Stimulated activated naive B cell treated with anti-CD40 and anti-IgM and Interleukin-4, amounts not matched to agents 10 μg/mL and 1 μg/mL and 100 μg/mL, for 72 hours (primary cell): ENCODE measurements around the gene TEX14.
A peak's percentile ranks its signal among the peaks of the same experiment; 100 is the strongest.
"Not testable (repeated sequence)": the region's sequence is repeated elsewhere in the genome, so short reads cannot be mapped to it uniquely, and the experiment has no call there.

Experiments
- ATAC-seq, 2 donors: fragments of 150-1000 bp; cut with Tn5 transposase; replicated peaks; 2 replicates each; pipeline ENCODE4 v1.10.0; 2021; ENCODE audit warnings: moderate library complexity in 1 of 2
- DNase-seq: peaks from one replicate; pipeline ENCODE4 v3.0.0; 2021
- H3K27ac Mint-ChIP-seq: one replicate; pipeline ENCODE4 v1.8.0; 2022; ENCODE audit warnings: mild to moderate bottlenecking, mixed read lengths
- H3K27me3 Mint-ChIP-seq, 2 donors: one replicate each; pipeline ENCODE4 v1.8.0; 2022; ENCODE audit warnings: mixed read lengths in 2 of 2
- H3K36me3 Mint-ChIP-seq, 2 donors: one replicate each; pipeline ENCODE4 v1.8.0; 2022; ENCODE audit warnings: mixed read lengths in 2 of 2, mild to moderate bottlenecking in 1 of 2
- H3K4me1 Mint-ChIP-seq, 2 donors: one replicate each; pipeline ENCODE4 v1.8.0; 2022; ENCODE audit warnings: mixed read lengths in 2 of 2, mild to moderate bottlenecking in 1 of 2
- H3K4me3 Mint-ChIP-seq, 2 donors: one replicate each; pipeline ENCODE4 v1.8.0; 2022; ENCODE audit warnings: mild to moderate bottlenecking in 2 of 2, mixed read lengths in 2 of 2, moderate library complexity in 1 of 2
- H3K9me3 Mint-ChIP-seq, 2 donors: one replicate each; pipeline ENCODE4 v1.8.0; 2022; ENCODE audit warnings: mixed read lengths in 2 of 2, mild to moderate bottlenecking in 1 of 2

The TEX14 gene

GRCh38 chr17:58565389-58566311 lies 126.2 kb downstream of the TEX14 start:
- H3K36me3 Mint-ChIP-seq = no peaks in the 10 kb centered on the region
- H3K4me3 Mint-ChIP-seq = no peak overlapping the region
- no peaks in the 10 kb centered on the region for H3K27me3 Mint-ChIP-seq
- peaks cover 0 to 3% of the 10 kb centered on the region in 2 donors for H3K4me1 Mint-ChIP-seq
- no peak overlapping the region for H3K27ac Mint-ChIP-seq
- H3K9me3 Mint-ChIP-seq = no peaks in the 10 kb centered on the region
- peak in 1 of 2 donors; percentile 39 for ATAC-seq
- no peak for DNase-seq

GRCh38 chr17:58564971-58565370 lies 126.9 kb downstream of the TEX14 start:
- Mint-ChIP-seq H3K27ac (no peak overlapping the region), H3K4me3 (no peak overlapping the region), H3K9me3 (no peaks in the 10 kb centered on the region), H3K4me1 (peaks cover 0 to 3% of the 10 kb centered on the region in 2 donors), H3K27me3 (no peaks in the 10 kb centered on the region), H3K36me3 (no peaks in the 10 kb centered on the region)
- ATAC-seq = no peak
- DNase-seq = no peak

- Mint-ChIP-seq H3K4me3 (no peak overlapping the region), H3K9me3 (no peaks in the 10 kb centered on the region), H3K27me3 (no peaks in the 10 kb centered on the region), H3K27ac (no peak overlapping the region), H3K4me1 (peaks cover 0 to 3% of the 10 kb centered on the region in 2 donors), H3K36me3 (no peaks in the 10 kb centered on the region)
- ATAC-seq = no peak
- no peak for DNase-seq
These were observed 127.6 kb downstream of the TEX14 start for GRCh38 chr17:58564243-58564642.

DNA sequence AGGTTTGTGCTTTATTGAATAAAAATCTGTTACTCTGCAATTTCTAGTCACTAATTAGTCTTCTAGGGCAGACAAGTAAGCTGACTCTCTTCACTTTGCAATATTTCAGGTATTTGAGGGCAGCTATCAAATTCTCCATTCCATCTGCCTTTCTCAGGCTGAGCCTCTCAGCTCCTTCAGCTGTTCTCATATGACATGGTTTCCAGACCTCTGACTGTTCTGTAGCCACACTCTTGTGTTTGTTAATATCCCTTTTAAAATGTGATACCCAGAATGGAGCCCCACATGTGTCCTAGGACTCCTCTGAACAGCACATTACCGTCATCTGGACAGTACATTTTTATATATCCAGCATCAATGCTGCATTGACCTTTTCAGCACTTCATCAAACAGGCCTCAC lies 131.3 kb downstream of the TEX14 start:
- DNase-seq (no peak), ATAC-seq (no peak)
- no peak overlapping the region for H3K4me3 Mint-ChIP-seq
- H3K9me3 Mint-ChIP-seq = no peaks in the 10 kb centered on the region
- no peak overlapping the region for H3K27ac Mint-ChIP-seq
- H3K36me3 Mint-ChIP-seq = no peaks in the 10 kb centered on the region
- no peaks in the 10 kb centered on the region for H3K27me3 Mint-ChIP-seq
- H3K4me1 Mint-ChIP-seq = peaks cover 10 to 18% of the 10 kb centered on the region in 2 donors

DNA sequence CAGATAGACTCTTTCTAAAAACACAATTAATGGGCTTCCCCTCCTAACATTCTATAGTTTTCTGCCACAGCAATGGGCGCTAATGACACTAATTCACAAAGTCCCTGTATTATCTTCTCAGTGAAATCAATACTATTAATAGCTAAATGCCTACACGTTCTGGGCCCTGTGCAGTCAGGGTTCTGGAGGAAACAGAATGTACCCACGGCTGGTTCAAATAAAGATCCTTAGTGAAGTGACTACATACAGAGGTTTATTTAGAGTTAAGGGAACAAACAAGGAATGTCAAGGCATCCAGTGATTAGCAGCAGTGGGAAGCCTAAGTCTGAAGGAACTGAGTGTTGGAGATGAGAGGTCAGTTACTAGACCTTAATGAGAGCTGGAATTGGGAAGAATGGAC lies 133.9 kb downstream of the TEX14 start:
- DNase-seq (no peak), ATAC-seq (no peak)
- Mint-ChIP-seq H3K27me3 (no peaks in the 10 kb centered on the region), H3K36me3 (no peaks in the 10 kb centered on the region), H3K4me1 (peaks cover 10 to 18% of the 10 kb centered on the region in 2 donors), H3K9me3 (no peaks in the 10 kb centered on the region), H3K4me3 (no peak overlapping the region), H3K27ac (no peak overlapping the region)

DNA sequence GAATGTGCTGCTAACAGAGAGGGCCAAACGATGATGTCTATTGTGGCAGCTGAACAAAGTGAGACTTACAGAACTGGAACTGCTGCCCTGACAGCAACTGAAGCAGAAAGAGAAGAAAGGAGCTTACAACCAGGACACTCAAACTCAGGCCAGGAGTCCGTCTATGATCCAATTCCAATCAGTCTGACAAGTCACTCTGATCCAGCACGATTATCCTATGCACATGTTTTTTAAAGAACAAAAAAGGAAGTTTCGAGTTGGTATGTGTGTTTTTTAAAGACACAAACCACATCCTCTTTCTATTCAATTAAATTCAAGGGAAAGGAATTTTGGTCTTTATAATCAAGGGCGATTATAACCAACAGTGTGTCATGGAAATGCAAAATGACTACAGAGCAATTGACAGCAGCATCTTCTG lies 135.0 kb downstream of the TEX14 start:
- no peaks in the 10 kb centered on the region for H3K36me3 Mint-ChIP-seq
- H3K27me3 Mint-ChIP-seq = no peaks in the 10 kb centered on the region
- H3K4me3 Mint-ChIP-seq = peak overlapping the region; percentile 33 to 48
- peak overlapping the region; percentile 63 for H3K27ac Mint-ChIP-seq
- peak; percentile 68 to 83 for ATAC-seq
- H3K4me1 Mint-ChIP-seq = peaks cover 10 to 18% of the 10 kb centered on the region in 2 donors
- DNase-seq = no peak
- no peaks in the 10 kb centered on the region for H3K9me3 Mint-ChIP-seq

DNA sequence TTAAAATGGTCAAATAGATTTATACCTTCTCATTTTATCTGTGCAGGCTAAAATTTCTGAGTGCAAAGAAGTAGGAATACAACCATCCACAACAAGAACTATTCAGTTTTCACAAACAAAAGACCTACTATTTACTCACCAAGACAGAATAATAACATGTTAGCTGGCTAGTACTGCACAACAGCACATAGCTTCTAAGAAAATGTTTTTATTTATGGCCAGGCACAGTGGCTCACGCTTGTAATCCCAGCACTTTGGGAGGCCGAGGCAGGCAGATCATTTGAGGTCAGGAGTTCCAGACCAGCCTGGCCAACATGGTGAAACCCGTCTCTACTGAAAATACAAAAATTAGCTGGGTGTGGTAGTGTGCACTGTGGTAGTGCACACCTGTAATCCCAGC lies 136.7 kb downstream of the TEX14 start:
- H3K27ac Mint-ChIP-seq, ATAC-seq, H3K27me3 Mint-ChIP-seq, H3K36me3 Mint-ChIP-seq, H3K4me3 Mint-ChIP-seq, H3K9me3 Mint-ChIP-seq, DNase-seq: not testable (repeated sequence)
- H3K4me1 Mint-ChIP-seq = peaks cover 10 to 18% of the 10 kb centered on the region in 2 donors

- Mint-ChIP-seq H3K27me3 (peaks cover 6 to 22% of the 10 kb centered on the region in 2 donors), H3K27ac (no peak overlapping the region), H3K4me3 (no peak overlapping the region), H3K36me3 (no peaks in the 10 kb centered on the region), H3K4me1 (no peaks in the 10 kb centered on the region), H3K9me3 (no peaks in the 10 kb centered on the region)
- ATAC-seq (peak; percentile 69 to 70), DNase-seq (no peak)
These were observed 150.6 kb downstream of the TEX14 start for GRCh38 chr17:58541249-58541648.

DNA sequence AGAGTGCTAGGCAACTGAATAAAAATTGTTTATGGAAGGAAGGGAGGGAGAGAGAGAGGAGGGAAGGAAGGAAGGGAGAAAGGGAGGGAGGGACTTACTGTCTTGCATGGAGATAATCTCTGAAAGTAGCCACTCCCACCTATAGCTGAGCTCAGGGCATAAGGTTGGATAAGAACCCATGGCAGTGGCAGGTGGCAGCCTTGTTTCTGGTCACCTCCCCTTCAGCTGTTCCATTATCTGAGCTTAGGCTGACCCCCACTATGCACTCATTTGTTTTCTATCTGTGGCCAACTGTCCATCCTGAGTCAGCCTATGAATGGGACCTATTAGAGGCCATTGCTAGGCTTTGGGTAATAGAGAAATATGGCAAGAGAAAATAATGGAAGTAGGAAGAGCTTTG lies 152.1 kb downstream of the TEX14 start:
- no peak overlapping the region for H3K4me3 Mint-ChIP-seq
- no peak overlapping the region for H3K27ac Mint-ChIP-seq
- H3K36me3 Mint-ChIP-seq = no peaks in the 10 kb centered on the region
- no peaks in the 10 kb centered on the region for H3K9me3 Mint-ChIP-seq
- peaks cover 19 to 34% of the 10 kb centered on the region in 2 donors for H3K27me3 Mint-ChIP-seq
- H3K4me1 Mint-ChIP-seq = no peaks in the 10 kb centered on the region
- no peak for ATAC-seq
- no peak for DNase-seq

GRCh38 chr17:58538811-58539409 lies 152.9 kb downstream of the TEX14 start:
- Mint-ChIP-seq H3K9me3 (no peaks in the 10 kb centered on the region), H3K4me1 (no peaks in the 10 kb centered on the region), H3K27me3 (peaks cover 26 to 35% of the 10 kb centered on the region in 2 donors), H3K4me3 (no peak overlapping the region), H3K36me3 (no peaks in the 10 kb centered on the region), H3K27ac (no peak overlapping the region)
- DNase-seq (no peak), ATAC-seq (no peak)

- Mint-ChIP-seq H3K4me1 (peaks cover 3 to 6% of the 10 kb centered on the region in 2 donors), H3K27ac (no peak overlapping the region), H3K9me3 (no peaks in the 10 kb centered on the region), H3K27me3 (peaks cover 41 to 42% of the 10 kb centered on the region in 2 donors), H3K36me3 (no peaks in the 10 kb centered on the region), H3K4me3 (no peak overlapping the region)
- ATAC-seq (no peak), DNase-seq (no peak)
These were observed 154.6 kb downstream of the TEX14 start for GRCh38 chr17:58537266-58537665.

- DNase-seq (no peak), ATAC-seq (no peak)
- Mint-ChIP-seq H3K27me3 (peaks cover 43 to 44% of the 10 kb centered on the region in 2 donors), H3K4me1 (peaks cover 3 to 10% of the 10 kb centered on the region in 2 donors), H3K9me3 (no peaks in the 10 kb centered on the region), H3K27ac (no peak overlapping the region), H3K36me3 (no peaks in the 10 kb centered on the region), H3K4me3 (no peak overlapping the region)
These were observed 155.3 kb downstream of the TEX14 start for GRCh38 chr17:58536542-58536941.

DNA sequence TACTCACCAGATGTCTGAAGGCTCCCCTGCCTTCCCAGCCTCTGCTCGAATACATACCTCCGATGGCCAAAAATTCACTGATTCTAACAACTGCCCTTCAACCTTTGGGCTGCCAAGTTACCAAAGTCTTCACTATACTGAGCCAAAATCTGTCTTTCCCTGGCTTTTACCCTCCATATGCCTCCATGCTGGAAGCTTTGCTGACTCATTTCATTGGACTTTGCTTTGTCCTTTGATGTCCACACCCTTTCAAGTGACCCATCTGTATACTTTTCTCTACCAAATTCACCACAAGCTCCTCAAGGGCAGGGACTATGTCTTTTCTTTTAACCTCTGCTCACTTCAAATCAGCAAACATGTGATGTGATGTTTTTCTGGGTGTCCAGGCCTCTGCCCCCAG lies 156.4 kb downstream of the TEX14 start:
- ATAC-seq = no peak
- H3K36me3 Mint-ChIP-seq = no peaks in the 10 kb centered on the region
- H3K27ac Mint-ChIP-seq = no peak overlapping the region
- H3K27me3 Mint-ChIP-seq = peaks cover 43 to 44% of the 10 kb centered on the region in 2 donors
- no peak for DNase-seq
- no peak overlapping the region for H3K4me3 Mint-ChIP-seq
- peaks cover 3 to 10% of the 10 kb centered on the region in 2 donors for H3K4me1 Mint-ChIP-seq
- no peaks in the 10 kb centered on the region for H3K9me3 Mint-ChIP-seq

- no peaks in the 10 kb centered on the region for H3K9me3 Mint-ChIP-seq
- no peak overlapping the region for H3K4me3 Mint-ChIP-seq
- peaks cover 44% of the 10 kb centered on the region in 2 donors for H3K27me3 Mint-ChIP-seq
- ATAC-seq (no peak), DNase-seq (no peak)
- peaks cover 3 to 10% of the 10 kb centered on the region in 2 donors for H3K4me1 Mint-ChIP-seq
- no peak overlapping the region for H3K27ac Mint-ChIP-seq
- no peaks in the 10 kb centered on the region for H3K36me3 Mint-ChIP-seq
These were observed 156.9 kb downstream of the TEX14 start for GRCh38 chr17:58534901-58535421.

GRCh38 chr17:58534331-58534730 lies 157.5 kb downstream of the TEX14 start:
- ATAC-seq (no peak), DNase-seq (no peak)
- Mint-ChIP-seq H3K27me3 (peaks cover 45 to 50% of the 10 kb centered on the region in 2 donors), H3K4me3 (no peak overlapping the region), H3K36me3 (no peaks in the 10 kb centered on the region), H3K4me1 (peaks cover 3 to 10% of the 10 kb centered on the region in 2 donors), H3K9me3 (no peaks in the 10 kb centered on the region), H3K27ac (no peak overlapping the region)
